ENCODE results near the gene AGBL1. TPM values are rescaled to one million over a fixed set of nuclear protein-coding genes. Genes with fewer than 3 reads are reported as not detected.

The AGBL1 gene
- total and polyA plus RNA-seq, 2 experiments from 2014 or later = 0.03 TPM; not detected in 1

DNA sequence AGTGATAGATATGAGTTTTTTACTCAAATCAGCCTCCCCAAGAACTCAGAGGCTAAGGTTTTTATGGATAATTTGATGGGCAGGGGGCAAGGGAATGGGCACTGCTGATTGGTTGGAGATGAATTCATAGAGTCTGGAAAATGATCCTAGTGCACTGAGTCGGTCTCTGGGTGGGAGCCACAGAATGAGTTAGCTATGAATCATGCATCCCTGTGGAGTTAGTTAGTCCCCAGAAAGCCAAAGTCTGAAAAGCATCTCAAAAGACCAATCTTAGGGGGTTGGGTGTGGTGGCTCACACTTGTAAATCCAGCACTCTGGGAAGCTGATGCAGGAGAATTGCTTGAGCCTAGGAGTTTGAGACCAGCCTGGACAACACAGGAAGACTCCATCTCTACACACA is 516.1 kb downstream of the AGBL1 start:
- no peak overlapping the region for H3K27ac Mint-ChIP-seq
- Histone ChIP-seq H3K79me2 (replicated peaks; ENCODE audit: insufficient read depth) (no peaks in the 10 kb centered on the region), H3K4me3 (no peak overlapping the region), H3K27ac (ENCODE audit: low read depth) (no peak overlapping the region), H3K9me2 (ENCODE audit: insufficient read depth) (0 out of 2 replicates have a peak, but pooled peaks cover 3% of the 10 kb centered on the region), H3K27me3 (ENCODE audit: insufficient read depth) (no peaks in the 10 kb centered on the region), H4K20me1 (replicated peaks; ENCODE audit: insufficient read depth) (no peaks in the 10 kb centered on the region), H2AFZ (no peak overlapping the region), H3K4me2 (no peak overlapping the region), H3F3A (replicated peaks; ENCODE audit: low read depth) (no peaks in the 10 kb centered on the region), H3K36me3 (ENCODE audit: insufficient read depth) (no peaks in the 10 kb centered on the region), H3K4me1 (ENCODE audit: insufficient read depth) (0 out of 2 replicates have a peak, but pooled peaks cover 4% of the 10 kb centered on the region)
- peaks cover 30% of the 10 kb centered on the region for H3K9me3 Mint-ChIP-seq
- DNase-seq (ENCODE audit: low spot score) = no peak
- TF ChIP-seq NANOG (IDR thresholded peaks at IDR 0.05; ENCODE audit: borderline replicate concordance) = no peak
- no peak for TF ChIP-seq STAT1 (IDR thresholded peaks at IDR 0.05; ENCODE audit: unreplicated experiment)
- TF ChIP-seq, protein P1, sequence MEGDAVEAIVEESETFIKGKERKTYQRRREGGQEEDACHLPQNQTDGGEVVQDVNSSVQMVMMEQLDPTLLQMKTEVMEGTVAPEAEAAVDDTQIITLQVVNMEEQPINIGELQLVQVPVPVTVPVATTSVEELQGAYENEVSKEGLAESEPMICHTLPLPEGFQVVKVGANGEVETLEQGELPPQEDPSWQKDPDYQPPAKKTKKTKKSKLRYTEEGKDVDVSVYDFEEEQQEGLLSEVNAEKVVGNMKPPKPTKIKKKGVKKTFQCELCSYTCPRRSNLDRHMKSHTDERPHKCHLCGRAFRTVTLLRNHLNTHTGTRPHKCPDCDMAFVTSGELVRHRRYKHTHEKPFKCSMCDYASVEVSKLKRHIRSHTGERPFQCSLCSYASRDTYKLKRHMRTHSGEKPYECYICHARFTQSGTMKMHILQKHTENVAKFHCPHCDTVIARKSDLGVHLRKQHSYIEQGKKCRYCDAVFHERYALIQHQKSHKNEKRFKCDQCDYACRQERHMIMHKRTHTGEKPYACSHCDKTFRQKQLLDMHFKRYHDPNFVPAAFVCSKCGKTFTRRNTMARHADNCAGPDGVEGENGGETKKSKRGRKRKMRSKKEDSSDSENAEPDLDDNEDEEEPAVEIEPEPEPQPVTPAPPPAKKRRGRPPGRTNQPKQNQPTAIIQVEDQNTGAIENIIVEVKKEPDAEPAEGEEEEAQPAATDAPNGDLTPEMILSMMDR (conservative IDR thresholded peaks at IDR 0.05; ENCODE audit: low read depth in 2 of 2) = no peak
- no peak for TF ChIP-seq EZH2 (IDR thresholded peaks at IDR 0.05; ENCODE audit: low read depth, unreplicated experiment)
- TF ChIP-seq, protein P2, sequence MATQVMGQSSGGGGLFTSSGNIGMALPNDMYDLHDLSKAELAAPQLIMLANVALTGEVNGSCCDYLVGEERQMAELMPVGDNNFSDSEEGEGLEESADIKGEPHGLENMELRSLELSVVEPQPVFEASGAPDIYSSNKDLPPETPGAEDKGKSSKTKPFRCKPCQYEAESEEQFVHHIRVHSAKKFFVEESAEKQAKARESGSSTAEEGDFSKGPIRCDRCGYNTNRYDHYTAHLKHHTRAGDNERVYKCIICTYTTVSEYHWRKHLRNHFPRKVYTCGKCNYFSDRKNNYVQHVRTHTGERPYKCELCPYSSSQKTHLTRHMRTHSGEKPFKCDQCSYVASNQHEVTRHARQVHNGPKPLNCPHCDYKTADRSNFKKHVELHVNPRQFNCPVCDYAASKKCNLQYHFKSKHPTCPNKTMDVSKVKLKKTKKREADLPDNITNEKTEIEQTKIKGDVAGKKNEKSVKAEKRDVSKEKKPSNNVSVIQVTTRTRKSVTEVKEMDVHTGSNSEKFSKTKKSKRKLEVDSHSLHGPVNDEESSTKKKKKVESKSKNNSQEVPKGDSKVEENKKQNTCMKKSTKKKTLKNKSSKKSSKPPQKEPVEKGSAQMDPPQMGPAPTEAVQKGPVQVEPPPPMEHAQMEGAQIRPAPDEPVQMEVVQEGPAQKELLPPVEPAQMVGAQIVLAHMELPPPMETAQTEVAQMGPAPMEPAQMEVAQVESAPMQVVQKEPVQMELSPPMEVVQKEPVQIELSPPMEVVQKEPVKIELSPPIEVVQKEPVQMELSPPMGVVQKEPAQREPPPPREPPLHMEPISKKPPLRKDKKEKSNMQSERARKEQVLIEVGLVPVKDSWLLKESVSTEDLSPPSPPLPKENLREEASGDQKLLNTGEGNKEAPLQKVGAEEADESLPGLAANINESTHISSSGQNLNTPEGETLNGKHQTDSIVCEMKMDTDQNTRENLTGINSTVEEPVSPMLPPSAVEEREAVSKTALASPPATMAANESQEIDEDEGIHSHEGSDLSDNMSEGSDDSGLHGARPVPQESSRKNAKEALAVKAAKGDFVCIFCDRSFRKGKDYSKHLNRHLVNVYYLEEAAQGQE (IDR thresholded peaks at IDR 0.05; ENCODE audit: unreplicated experiment) = no peak
- no peak for ATAC-seq
- H3K36me3 Mint-ChIP-seq (ENCODE audit: low read depth) = peaks cover 30% of the 10 kb centered on the region
- no peaks in the 10 kb centered on the region for H3K27me3 Mint-ChIP-seq (ENCODE audit: insufficient read depth, low read depth, poor library complexity)
- peaks cover 5% of the 10 kb centered on the region; the same call in 2 of the 3 replicates for H3K4me1 Mint-ChIP-seq
- no peak overlapping the region for H3K4me3 Mint-ChIP-seq

DNA sequence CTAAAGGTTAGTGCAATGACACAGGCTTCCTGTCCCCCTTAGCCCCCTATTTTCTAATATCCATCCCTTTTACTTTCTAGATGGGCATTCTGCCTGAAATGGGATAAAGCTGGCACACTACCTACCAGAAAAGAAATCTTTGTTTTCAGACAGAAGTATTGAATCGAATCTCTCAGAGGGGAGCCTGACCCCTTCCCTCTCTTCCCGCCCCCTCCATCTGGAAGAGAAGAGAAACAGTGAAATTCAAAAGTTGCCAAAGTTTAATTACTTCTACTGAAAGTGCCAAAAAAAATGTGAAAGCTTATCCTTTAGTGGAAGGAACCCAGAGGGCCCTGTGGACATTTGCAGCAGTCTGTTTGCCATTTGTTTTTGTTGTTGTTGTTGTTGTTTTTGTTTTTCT is 523.8 kb downstream of the AGBL1 start:
- Histone ChIP-seq H3K27me3 (ENCODE audit: insufficient read depth) (no peaks in the 10 kb centered on the region), H3F3A (replicated peaks; ENCODE audit: low read depth) (no peaks in the 10 kb centered on the region), H3K4me2 (no peak overlapping the region), H3K79me2 (replicated peaks; ENCODE audit: insufficient read depth) (no peaks in the 10 kb centered on the region), H4K20me1 (replicated peaks; ENCODE audit: insufficient read depth) (no peaks in the 10 kb centered on the region), H3K9me2 (ENCODE audit: insufficient read depth) (no peaks in the 10 kb centered on the region; the same call in 1 of the 2 replicates), H3K36me3 (ENCODE audit: insufficient read depth) (no peaks in the 10 kb centered on the region), H2AFZ (no peak overlapping the region), H3K4me1 (ENCODE audit: insufficient read depth) (no peaks in the 10 kb centered on the region), H3K4me3 (no peak overlapping the region), H3K27ac (ENCODE audit: low read depth) (no peak overlapping the region)
- no peak overlapping the region for H3K27ac Mint-ChIP-seq
- H3K36me3 Mint-ChIP-seq (ENCODE audit: low read depth) = no peaks in the 10 kb centered on the region
- DNase-seq (ENCODE audit: low spot score) = no peak
- no peak for ATAC-seq
- no peaks in the 10 kb centered on the region; the same call in 2 of the 3 replicates for H3K4me1 Mint-ChIP-seq
- H3K27me3 Mint-ChIP-seq (ENCODE audit: insufficient read depth, low read depth, poor library complexity) = no peaks in the 10 kb centered on the region
- no peaks in the 10 kb centered on the region for H3K9me3 Mint-ChIP-seq
- no peak overlapping the region for H3K4me3 Mint-ChIP-seq
- TF ChIP-seq STAT1 (IDR thresholded peaks at IDR 0.05; ENCODE audit: unreplicated experiment) (no peak), EZH2phosphoT487 (IDR thresholded peaks at IDR 0.05; ENCODE audit: unreplicated experiment) (no peak), JUNB (IDR thresholded peaks at IDR 0.05; ENCODE audit: unreplicated experiment) (no peak), EZH2 (IDR thresholded peaks at IDR 0.05; ENCODE audit: low read depth, unreplicated experiment) (no peak), ZNF114 (CRISPR knock-in tag; IDR thresholded peaks at IDR 0.05) (no peak), CREB1 (CRISPR knock-in tag; IDR thresholded peaks at IDR 0.05; ENCODE audit: low read depth) (no peak), ZNF331 (CRISPR knock-in tag; IDR thresholded peaks at IDR 0.05; ENCODE audit: low read depth) (no peak), NANOG (IDR thresholded peaks at IDR 0.05; ENCODE audit: borderline replicate concordance) (no peak)
- TF ChIP-seq, protein P1 (conservative IDR thresholded peaks at IDR 0.05; ENCODE audit: low read depth in 2 of 2) = no peak
- TF ChIP-seq, protein P2 (IDR thresholded peaks at IDR 0.05; ENCODE audit: unreplicated experiment) = no peak

All from GM23338 (cell line).